GM18861 (cell line): Measurements from ENCODE around the gene CDADC1.
A peak's percentile ranks its signal among the peaks of the same experiment; 100 is the strongest.

Experiments used
- ATAC-seq: cut with Tn5 transposase; IDR thresholded peaks from one replicate; pipeline ENCODE4 v1.9.1; 2021; ENCODE audit not compliant: unreplicated experiment

The CDADC1 gene

DNA sequence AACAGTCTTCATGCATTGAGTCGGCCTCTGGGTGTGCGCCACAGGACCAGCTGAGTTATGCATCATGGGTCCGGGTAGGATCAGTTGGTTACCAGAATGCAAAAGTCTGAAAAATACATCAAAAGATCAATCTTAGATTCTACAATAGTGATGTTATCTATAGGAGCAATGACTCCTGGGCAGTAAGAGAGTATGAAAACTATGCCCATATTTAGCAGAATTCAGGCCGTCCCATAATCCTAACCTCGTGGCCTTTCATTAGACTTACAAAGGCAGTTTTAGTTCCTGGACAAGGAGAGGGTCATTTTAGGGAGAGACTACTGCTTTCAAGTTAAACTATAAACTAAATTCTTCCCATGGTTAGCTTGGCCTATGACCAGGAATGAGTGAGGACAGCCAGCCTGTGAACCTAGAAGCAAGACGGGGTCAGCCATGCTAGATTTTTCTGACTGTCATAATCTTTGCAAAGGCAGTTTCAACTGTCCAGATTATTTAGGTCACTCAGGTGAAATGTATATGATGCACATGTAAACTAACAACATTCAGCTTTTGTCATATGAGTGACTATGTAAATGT is 11.8 kb upstream of the CDADC1 start:
- ATAC-seq: no peak

- no peak for ATAC-seq
Observed at GRCh38 chr13:49238621-49239020, 9.1 kb upstream of the CDADC1 start.

DNA sequence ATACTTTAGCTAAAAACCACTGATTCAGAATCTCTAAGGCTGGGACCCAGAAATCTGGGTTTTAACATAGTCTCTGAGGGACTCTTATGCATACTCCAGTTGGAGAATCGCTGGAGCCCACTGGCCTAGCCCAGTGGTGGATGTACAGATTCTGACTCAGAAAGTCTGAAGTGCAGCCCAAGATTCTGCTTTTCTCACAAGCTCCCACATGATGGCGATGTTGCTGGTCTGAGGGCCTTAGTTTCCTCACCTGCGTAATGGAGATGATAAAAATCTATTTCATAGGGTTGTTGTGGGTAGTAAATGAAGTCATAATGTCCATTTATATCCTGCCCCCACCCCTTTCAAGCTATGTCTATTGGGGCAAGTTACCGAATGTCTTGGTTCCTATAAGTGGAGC is 7.7 kb upstream of the CDADC1 start:
- no peak for ATAC-seq

DNA sequence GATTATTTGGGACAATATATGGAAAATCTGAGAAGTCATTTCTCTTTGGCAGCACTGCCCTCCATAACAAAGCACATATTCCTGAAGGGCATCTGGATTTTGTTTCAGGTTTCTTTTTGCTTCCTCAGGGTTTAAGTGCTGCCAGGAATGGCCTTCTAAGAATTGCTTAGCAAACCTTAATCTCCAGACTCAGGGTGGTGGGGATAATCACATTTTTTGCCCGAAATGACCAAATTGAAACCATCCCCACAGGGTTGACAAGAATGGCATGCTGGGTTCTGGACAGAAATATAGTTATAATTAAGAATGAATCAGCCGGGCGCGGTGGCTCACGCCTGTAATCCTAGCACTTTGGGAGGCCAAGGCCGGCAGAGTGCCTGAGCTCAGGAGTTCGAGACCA is 6.4 kb upstream of the CDADC1 start:
- no peak for ATAC-seq

DNA sequence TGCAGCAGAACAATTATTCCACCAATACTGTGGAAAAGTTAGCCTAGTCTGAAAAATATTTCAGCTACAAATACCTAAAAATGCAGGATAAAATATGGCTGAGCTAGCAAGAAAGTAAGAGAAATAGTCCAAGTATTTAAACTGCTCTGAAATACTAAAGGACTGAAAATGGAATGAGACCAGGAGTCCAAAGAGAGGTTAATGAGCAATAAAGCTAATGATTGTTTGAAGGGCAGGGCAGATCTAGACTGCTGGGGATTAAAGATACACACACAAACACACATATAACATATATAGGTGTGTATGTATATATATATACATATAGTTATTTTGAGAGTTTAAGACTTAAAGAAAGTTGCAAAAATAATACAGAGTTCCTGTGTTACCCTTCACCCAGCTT is 2.6 kb upstream of the CDADC1 start:
- no peak for ATAC-seq

GRCh38 chr13:49246850-49247642 is 679 bp upstream of the CDADC1 start:
- peak; percentile 11 for ATAC-seq

- no peak for ATAC-seq
Observed at GRCh38 chr13:49248622-49249002, 887 bp downstream of the CDADC1 start.

DNA sequence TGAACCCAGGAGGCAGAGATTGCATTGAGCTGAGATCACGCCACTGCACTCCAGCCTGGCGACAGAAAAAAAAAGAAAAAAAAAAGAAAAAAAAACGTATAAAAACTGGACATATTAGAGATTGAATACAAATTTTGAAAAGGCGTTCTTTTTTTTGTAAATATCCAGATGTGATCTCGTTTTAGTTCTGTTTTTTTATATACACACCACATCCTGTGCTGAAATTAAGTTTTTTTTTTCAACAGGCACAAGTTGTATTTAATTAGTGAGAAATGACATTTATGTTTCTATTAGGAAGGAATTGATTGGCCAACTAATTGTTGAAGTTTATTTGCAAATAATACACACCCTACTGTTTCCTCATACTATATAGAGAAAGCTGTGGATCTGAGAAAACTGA is 3.6 kb downstream of the CDADC1 start:
- no peak for ATAC-seq

GRCh38 chr13:49253310-49253709 is 5.6 kb downstream of the CDADC1 start:
- no peak for ATAC-seq

DNA sequence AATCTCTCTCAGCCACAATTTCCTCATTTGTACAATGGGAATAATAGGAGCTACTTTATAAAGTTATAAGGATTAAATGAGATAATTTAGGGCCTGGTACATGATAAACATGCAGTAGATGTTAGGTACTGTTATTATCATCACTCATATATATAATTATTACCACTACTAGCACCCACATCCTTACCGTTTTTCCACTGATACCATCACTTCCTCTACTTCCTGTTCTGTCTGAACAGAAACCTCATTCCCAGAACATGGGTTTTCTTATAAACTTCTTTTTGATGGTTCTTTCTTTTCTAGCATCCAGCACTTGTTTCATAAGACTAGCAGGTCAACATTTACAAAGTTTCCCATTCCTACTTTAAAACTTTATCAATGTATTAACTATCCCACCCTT is 6.3 kb downstream of the CDADC1 start:
- no peak for ATAC-seq

DNA sequence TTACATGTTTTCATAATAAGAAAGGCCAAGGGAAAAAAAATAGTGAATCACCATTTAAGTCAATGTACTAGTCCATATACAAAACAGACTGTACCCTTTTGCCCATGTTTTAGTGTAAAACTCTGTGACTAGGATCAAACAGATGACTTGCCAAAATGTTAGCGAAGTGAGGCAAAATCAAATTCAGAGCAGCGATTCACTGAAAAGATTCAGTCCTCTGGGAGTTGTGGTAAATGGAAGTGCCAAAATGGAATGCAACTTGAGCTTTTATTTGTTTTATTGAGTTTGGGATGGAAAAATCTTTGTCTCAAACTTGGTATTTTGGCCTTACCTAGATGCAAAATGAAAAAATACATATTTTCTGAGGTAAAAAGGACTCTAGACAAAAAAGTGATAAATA is 9.1 kb downstream of the CDADC1 start:
- no peak for ATAC-seq

- no peak for ATAC-seq
Observed at GRCh38 chr13:49258089-49258796, 10.5 kb downstream of the CDADC1 start.

DNA sequence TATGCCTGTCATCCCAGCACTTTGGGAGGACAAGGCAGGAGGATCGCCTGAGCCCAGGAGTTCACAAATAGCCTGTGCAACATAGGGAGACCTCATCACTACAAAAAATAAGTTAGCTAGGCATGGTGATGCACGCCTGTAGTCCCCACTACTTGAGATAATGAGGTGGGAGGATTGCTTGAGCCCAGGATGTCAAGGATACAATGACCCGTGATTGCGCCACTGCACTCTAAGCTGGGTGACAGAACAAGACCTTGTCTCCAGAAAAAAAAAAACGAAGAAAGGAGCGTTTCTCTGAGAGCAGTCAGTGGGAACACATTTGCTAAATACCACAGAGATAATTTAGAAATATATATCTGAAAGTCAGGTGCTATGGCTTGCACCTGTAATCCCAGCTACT is 11.9 kb downstream of the CDADC1 start:
- no peak for ATAC-seq

- ATAC-seq: no peak
Observed at GRCh38 chr13:49262634-49263033, 14.9 kb downstream of the CDADC1 start.

- no peak for ATAC-seq
Observed at GRCh38 chr13:49265822-49266221, 18.1 kb downstream of the CDADC1 start.

- no peak for ATAC-seq
Observed at GRCh38 chr13:49271264-49271663, 23.5 kb downstream of the CDADC1 start.

DNA sequence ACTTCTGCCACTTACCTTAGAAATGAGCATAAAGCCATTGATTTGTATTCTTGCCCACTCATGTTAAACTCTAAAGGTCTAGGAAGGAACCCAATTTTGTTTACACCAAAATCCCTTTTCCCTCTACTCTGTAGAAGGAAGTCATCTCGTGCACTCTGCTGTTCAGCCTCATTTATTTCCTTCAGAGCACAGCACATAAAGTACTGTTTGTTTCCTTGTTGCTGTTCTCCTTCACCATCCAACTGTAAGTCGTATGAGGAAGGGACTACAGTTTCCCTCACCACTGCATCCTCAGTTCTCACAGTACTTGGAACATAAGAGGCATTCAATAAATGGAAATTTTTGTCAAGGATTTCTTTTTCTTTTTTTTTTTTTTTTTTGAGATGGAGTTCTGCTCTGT is 24.6 kb downstream of the CDADC1 start:
- ATAC-seq: no peak

DNA sequence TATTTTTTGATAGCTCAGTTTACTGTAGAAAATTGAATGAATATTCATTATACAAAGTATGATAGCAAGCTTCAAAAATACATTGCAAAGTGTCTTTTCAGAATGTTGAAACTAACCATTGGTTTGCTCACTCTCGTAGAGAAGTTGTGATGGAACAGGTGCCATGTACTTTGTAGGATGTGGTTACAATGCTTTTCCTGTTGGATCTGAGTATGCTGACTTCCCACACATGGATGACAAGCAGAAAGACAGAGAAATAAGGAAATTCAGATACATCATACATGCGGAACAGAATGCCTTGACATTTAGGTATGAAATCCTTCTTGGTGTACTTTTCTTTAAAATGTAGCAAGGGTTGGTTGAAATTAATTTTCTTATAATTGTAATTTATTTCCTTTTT is 30.5 kb downstream of the CDADC1 start:
- ATAC-seq: no peak

- ATAC-seq: no peak
Observed at GRCh38 chr13:49279112-49279511, 31.4 kb downstream of the CDADC1 start.

DNA sequence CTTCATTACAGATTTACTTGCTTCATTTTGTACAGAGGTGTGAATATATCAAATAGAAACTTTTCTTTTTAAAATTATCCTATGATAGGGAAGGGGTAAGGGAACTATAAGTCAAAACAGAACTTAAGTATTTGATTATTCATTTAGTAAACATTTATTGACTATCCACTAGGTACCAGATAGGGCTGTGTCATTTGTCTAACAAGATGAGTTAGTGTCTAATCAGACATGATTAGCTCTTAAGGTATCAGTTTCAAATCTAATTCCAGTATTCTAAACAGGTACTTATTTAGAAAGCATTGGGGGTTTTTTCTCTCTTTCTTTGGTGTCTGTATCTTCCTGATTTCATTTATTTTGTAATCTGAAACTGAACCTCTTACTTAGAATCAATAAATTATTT is 32.2 kb downstream of the CDADC1 start:
- ATAC-seq: no peak

GRCh38 chr13:49287995-49288394 is 40.3 kb downstream of the CDADC1 start:
- ATAC-seq: no peak

DNA sequence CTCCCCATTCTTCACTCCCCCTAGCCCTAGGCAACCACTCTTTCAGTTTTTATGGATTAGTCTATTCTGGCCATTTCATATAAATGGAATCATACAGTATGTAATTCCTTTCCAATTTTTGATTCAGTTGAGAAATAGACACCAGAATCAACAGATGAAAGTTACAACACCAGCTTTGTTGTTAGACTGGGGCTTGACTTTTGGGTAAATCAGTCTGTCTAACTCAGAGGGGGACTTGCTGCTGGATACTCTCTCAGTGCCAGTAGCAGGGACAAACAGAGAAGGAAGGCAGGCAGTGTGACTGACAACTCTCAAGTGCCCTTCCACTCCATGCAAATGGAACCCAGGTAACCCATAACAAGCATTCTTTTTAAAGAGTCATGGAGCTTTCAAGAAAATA is 40.7 kb downstream of the CDADC1 start:
- ATAC-seq: no peak
